Fibroblast of mammary gland (primary cell): ENCODE data around the gene PTGFRN.

Source experiments
- DNase-seq: peaks from one replicate; pipeline ENCODE4 v3.0.0-alpha.2; 2010; ENCODE audit warnings: low read depth
- H3K4me3 ChIP-seq: 2 replicates; pipeline ENCODE4 v1.5.1; 2011; ENCODE audit warnings: low read depth, mild to moderate bottlenecking, low read length, moderate library complexity; ENCODE audit not compliant: control insufficient read depth
- CTCF ChIP-seq: conservative IDR thresholded peaks from 2 replicates; pipeline ENCODE4 v1.5.1; 2011; ENCODE audit warnings: low read depth, low read length, inconsistent platforms; ENCODE audit not compliant: control insufficient read depth, insufficient read depth

The PTGFRN gene

GRCh38 chr1:116921301-116921885, 11.7 kb downstream of the PTGFRN start:
- no peak overlapping the region for H3K4me3 ChIP-seq
- peak; percentile 58 for DNase-seq
- TF ChIP-seq CTCF, result no peak

- H3K4me3 ChIP-seq, result no peak overlapping the region
- no peak for TF ChIP-seq CTCF
- no peak for DNase-seq
Measured at GRCh38 chr1:116921937-116922336, 12.2 kb downstream of the PTGFRN start.

GRCh38 chr1:116923421-116923820, 13.7 kb downstream of the PTGFRN start:
- peak; percentile 76 for DNase-seq
- TF ChIP-seq CTCF, result no peak
- no peak overlapping the region for H3K4me3 ChIP-seq

- H3K4me3 ChIP-seq, result no peak overlapping the region
- no peak for DNase-seq
- no peak for TF ChIP-seq CTCF
Measured at GRCh38 chr1:116927049-116927798, 17.5 kb downstream of the PTGFRN start.

GRCh38 chr1:116929961-116930592, 20.4 kb downstream of the PTGFRN start:
- no peak overlapping the region for H3K4me3 ChIP-seq
- no peak for DNase-seq
- no peak for TF ChIP-seq CTCF

- DNase-seq, result no peak
Measured at GRCh38 chr1:116931016-116931918, 21.6 kb downstream of the PTGFRN start.

More at GRCh38 chr1:116931016-116931918, 21.6 kb downstream of the PTGFRN start:
- TF ChIP-seq CTCF, result no peak
- no peak overlapping the region for H3K4me3 ChIP-seq
